H9 (cell line): ENCODE data around the gene P2RX5. TPM values are rescaled to one million over a fixed set of nuclear protein-coding genes. Genes with fewer than 3 reads are reported as not detected.

ENCODE experiments used
- DNase-seq: peaks from one replicate; pipeline ENCODE4 v3.0.0-alpha.2; 2017
- H2AFZ ChIP-seq: one replicate; pipeline ENCODE4 v1.6.1; 2013; ENCODE audit warnings: mild to moderate bottlenecking, low read length, control low read depth, moderate library complexity
- H2AK5ac ChIP-seq: 2 replicates; pipeline ENCODE4 v1.6.1; 2013; ENCODE audit warnings: low read length, control low read depth, mixed read lengths; ENCODE audit not compliant: insufficient read length
- H2BK120ac ChIP-seq: one replicate; pipeline ENCODE4 v1.6.1; 2013; ENCODE audit warnings: low read depth, mild to moderate bottlenecking, low read length, control low read depth, inconsistent platforms; ENCODE audit not compliant: poor library complexity, severe bottlenecking
- H2BK12ac ChIP-seq: 2 replicates; pipeline ENCODE4 v1.6.1; 2013; ENCODE audit warnings: low read length, control low read depth, mixed read lengths, low read depth; ENCODE audit not compliant: insufficient read length
- H2BK15ac ChIP-seq: 2 replicates; pipeline ENCODE4 v1.6.1; 2013; ENCODE audit warnings: low read depth, low read length, control low read depth
- H2BK20ac ChIP-seq: one replicate; pipeline ENCODE4 v1.6.1; 2013; ENCODE audit warnings: low read depth, mild to moderate bottlenecking, low read length, control low read depth, inconsistent platforms; ENCODE audit not compliant: poor library complexity, severe bottlenecking
- H2BK5ac ChIP-seq: 2 replicates; pipeline ENCODE4 v1.6.1; 2013; ENCODE audit warnings: low read length, control low read depth, mixed read lengths; ENCODE audit not compliant: insufficient read length
- H3K14ac ChIP-seq: 2 replicates; pipeline ENCODE4 v1.6.1; 2013; ENCODE audit warnings: low read length, control low read depth; ENCODE audit not compliant: insufficient read depth
- H3K18ac ChIP-seq: 2 replicates; pipeline ENCODE4 v1.6.1; 2013; ENCODE audit warnings: low read depth, mild to moderate bottlenecking, mixed read lengths, low read length, control low read depth; ENCODE audit not compliant: insufficient read length
- H3K23ac ChIP-seq: 2 replicates; pipeline ENCODE4 v1.6.1; 2013; ENCODE audit warnings: low read length, control low read depth, mixed read lengths, low read depth; ENCODE audit not compliant: insufficient read length
- H3K23me2 ChIP-seq: 2 replicates; pipeline ENCODE4 v1.6.1; 2013; ENCODE audit warnings: low read depth, mild to moderate bottlenecking, mixed read lengths, low read length, control low read depth; ENCODE audit not compliant: insufficient read length, poor library complexity, severe bottlenecking
- H3K27ac ChIP-seq: 2 replicates; pipeline ENCODE4 v1.5.1; 2013; ENCODE audit warnings: low read length, control low read depth, mixed read lengths, low read depth; ENCODE audit not compliant: insufficient read length
- H3K27me3 ChIP-seq: 2 replicates; pipeline ENCODE4 v1.6.1; 2013; ENCODE audit warnings: low read length, control low read depth, inconsistent platforms; ENCODE audit not compliant: insufficient read depth
- H3K4ac ChIP-seq: 2 replicates; pipeline ENCODE4 v1.6.1; 2013; ENCODE audit warnings: low read depth, mild to moderate bottlenecking, control low read depth, inconsistent platforms, low read length, moderate library complexity
- H3K4me1 ChIP-seq: 2 replicates; pipeline ENCODE4 v1.6.1; 2013; ENCODE audit warnings: low read length, control low read depth, inconsistent platforms; ENCODE audit not compliant: insufficient read depth
- H3K4me2 ChIP-seq: 2 replicates; pipeline ENCODE4 v1.6.1; 2013; ENCODE audit warnings: low read length, control low read depth, mixed read lengths; ENCODE audit not compliant: insufficient read length, insufficient read depth
- H3K56ac ChIP-seq: 2 replicates; pipeline ENCODE4 v1.6.1; 2013; ENCODE audit warnings: low read depth, mild to moderate bottlenecking, mixed read lengths, low read length, control low read depth; ENCODE audit not compliant: insufficient read length
- H3K79me1 ChIP-seq: 2 replicates; pipeline ENCODE4 v1.6.1; 2013; ENCODE audit warnings: low read depth, mild to moderate bottlenecking, moderate library complexity, low read length, control low read depth, inconsistent platforms; ENCODE audit not compliant: insufficient read depth, poor library complexity, severe bottlenecking
- H3K79me2 ChIP-seq: 2 replicates; pipeline ENCODE4 v1.6.1; 2013; ENCODE audit warnings: low read length, control low read depth, inconsistent platforms; ENCODE audit not compliant: insufficient read depth
- H3K9ac ChIP-seq: 2 replicates; pipeline ENCODE4 v1.6.1; 2013; ENCODE audit warnings: low read length, control low read depth, mixed read lengths; ENCODE audit not compliant: insufficient read length; ENCODE audit errors: extremely low read depth
- H3K9me3 ChIP-seq: one replicate; pipeline ENCODE4 v1.6.1; 2013; ENCODE audit warnings: low read depth, low read length, inconsistent platforms; ENCODE audit not compliant: control insufficient read depth
- H3T11ph ChIP-seq: one replicate; pipeline ENCODE4 v1.6.1; 2013; ENCODE audit warnings: mild to moderate bottlenecking, low read length, control low read depth, inconsistent platforms
- H4K20me1 ChIP-seq: one replicate; pipeline ENCODE4 v1.6.1; 2013; ENCODE audit not compliant: control insufficient read depth, insufficient read length, insufficient read depth
- H4K5ac ChIP-seq: 2 replicates; pipeline ENCODE4 v1.6.1; 2013; ENCODE audit warnings: low read depth, mild to moderate bottlenecking, mixed read lengths, low read length, control low read depth; ENCODE audit not compliant: insufficient read length
- H4K8ac ChIP-seq: replicated peaks from 2 replicates; pipeline ENCODE4 v1.6.1; 2013; ENCODE audit warnings: low read length, control low read depth, mixed read lengths, low read depth; ENCODE audit not compliant: insufficient read length
- H4K91ac ChIP-seq: 2 replicates; pipeline ENCODE4 v1.6.1; 2013; ENCODE audit warnings: low read depth, mild to moderate bottlenecking, moderate library complexity, mixed read lengths, low read length, control low read depth; ENCODE audit not compliant: insufficient read length
- H3K27ac Mint-ChIP-seq, 3 experiments: 2 replicates in 2 of 3; 3 replicates in 1 of 3; pipeline ENCODE4 v1.8.0; 2020 to 2021; ENCODE audit warnings: mixed read lengths in 3 of 3, mild to moderate bottlenecking in 1 of 3, moderate library complexity in 1 of 3
- H3K27me3 Mint-ChIP-seq: 2 replicates; pipeline ENCODE4 v1.8.0; 2021; ENCODE audit warnings: low read depth, mild to moderate bottlenecking, moderate library complexity, mixed read lengths
- H3K36me3 Mint-ChIP-seq, 3 experiments: 2 replicates in 2 of 3; 3 replicates in 1 of 3; pipeline ENCODE4 v1.8.0; 2020 to 2021; ENCODE audit warnings: low read depth in 3 of 3, mixed read lengths in 3 of 3; ENCODE audit not compliant: insufficient read depth in 1 of 3
- H3K4me1 Mint-ChIP-seq, 2 experiments: 2 replicates each; pipeline ENCODE4 v1.8.0; 2020; ENCODE audit warnings: mixed read lengths in 2 of 2
- H3K4me3 Mint-ChIP-seq, 2 experiments: 2 replicates in 1 of 2; 3 replicates in 1 of 2; pipeline ENCODE4 v1.8.0; 2020 to 2021; ENCODE audit warnings: mild to moderate bottlenecking in 2 of 2, mixed read lengths in 2 of 2, moderate library complexity in 1 of 2
- H3K9me3 Mint-ChIP-seq, 2 experiments: 2 replicates in 1 of 2; 3 replicates in 1 of 2; pipeline ENCODE4 v1.8.0; 2020; ENCODE audit warnings: mild to moderate bottlenecking in 2 of 2, mixed read lengths in 2 of 2, moderate library complexity in 1 of 2
- WGBS: extraction: QIAGEN DNeasy Blood & Tissue Kit; methylation state at CpG from one replicate; pipeline ENCODE4 v1.1.7; 2013; ENCODE audit warnings: missing lambda C conversion rate, low lambda C conversion rate, mixed read lengths; ENCODE audit not compliant: insufficient read length; ENCODE audit errors: extremely low coverage; 5-methylcytosine and 5-hydroxymethylcytosine counted together
- total RNA-seq: library from RNA; stranded (reverse); gene quantifications from 2 replicates; pipeline ENCODE4 v1.2.1, GENCODE V29; 2021
- TF ChIP-seq, protein P1 (sequence below): fragments of 200-600 bp; sonication (generic); conservative IDR thresholded peaks from 3 replicates; pipeline ENCODE4 v1.8.0; 2021; ENCODE audit warnings: antibody characterized with exemption, mild to moderate bottlenecking

The P2RX5 gene
- total RNA-seq, 1 experiment from 2014 or later, result 4.7 TPM

DNA sequence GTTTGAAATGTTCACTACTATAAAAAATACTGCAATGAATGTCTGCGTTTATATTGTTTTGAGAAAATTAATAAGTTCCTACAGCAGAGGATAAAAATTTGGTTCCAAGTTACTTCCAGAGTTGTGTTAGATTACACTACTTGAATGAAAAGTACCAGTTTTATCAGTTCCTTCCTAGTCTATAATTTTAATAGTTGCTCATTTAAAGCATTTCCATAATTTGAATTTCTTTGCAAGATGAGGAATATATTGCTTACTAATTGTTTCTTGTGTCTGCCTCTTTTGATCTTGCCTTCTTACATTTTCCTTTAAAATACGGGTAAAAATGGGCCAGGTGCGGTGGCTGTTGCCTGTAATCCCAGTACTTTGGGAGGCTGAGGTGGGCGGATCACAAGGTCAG is 23.4 kb downstream of the P2RX5 start:
- no peak overlapping the region for H2BK5ac ChIP-seq
- H3K4me1 ChIP-seq, result 0 out of 2 replicates have a peak, but pooled peaks cover under 1% of the 10 kb centered on the region
- TF ChIP-seq, protein P1, sequence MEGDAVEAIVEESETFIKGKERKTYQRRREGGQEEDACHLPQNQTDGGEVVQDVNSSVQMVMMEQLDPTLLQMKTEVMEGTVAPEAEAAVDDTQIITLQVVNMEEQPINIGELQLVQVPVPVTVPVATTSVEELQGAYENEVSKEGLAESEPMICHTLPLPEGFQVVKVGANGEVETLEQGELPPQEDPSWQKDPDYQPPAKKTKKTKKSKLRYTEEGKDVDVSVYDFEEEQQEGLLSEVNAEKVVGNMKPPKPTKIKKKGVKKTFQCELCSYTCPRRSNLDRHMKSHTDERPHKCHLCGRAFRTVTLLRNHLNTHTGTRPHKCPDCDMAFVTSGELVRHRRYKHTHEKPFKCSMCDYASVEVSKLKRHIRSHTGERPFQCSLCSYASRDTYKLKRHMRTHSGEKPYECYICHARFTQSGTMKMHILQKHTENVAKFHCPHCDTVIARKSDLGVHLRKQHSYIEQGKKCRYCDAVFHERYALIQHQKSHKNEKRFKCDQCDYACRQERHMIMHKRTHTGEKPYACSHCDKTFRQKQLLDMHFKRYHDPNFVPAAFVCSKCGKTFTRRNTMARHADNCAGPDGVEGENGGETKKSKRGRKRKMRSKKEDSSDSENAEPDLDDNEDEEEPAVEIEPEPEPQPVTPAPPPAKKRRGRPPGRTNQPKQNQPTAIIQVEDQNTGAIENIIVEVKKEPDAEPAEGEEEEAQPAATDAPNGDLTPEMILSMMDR, result no peak
- no peak overlapping the region for H2AFZ ChIP-seq
- peaks cover 7% of the 10 kb centered on the region; the same call in 1 of the 2 replicates for H3K79me2 ChIP-seq
- H2BK15ac ChIP-seq, result no peak overlapping the region
- peaks cover under 1% of the 10 kb centered on the region for H3K79me1 ChIP-seq
- no peak for DNase-seq
- Mint-ChIP-seq H3K9me3 (no peaks in the 10 kb centered on the region), H3K27me3 (no peaks in the 10 kb centered on the region), H3K4me1 (peaks cover 12 to 13% of the 10 kb centered on the region in 2 experiments), H3K36me3 (peaks cover 3 to 12% (median 5%) of the 10 kb centered on the region in 3 experiments; a peak in 4 of 7 replicates), H3K4me3 (no peak overlapping the region), H3K27ac (no peak overlapping the region)
- no peaks in the 10 kb centered on the region for H4K20me1 ChIP-seq
- H3K9ac ChIP-seq, result no peak overlapping the region
- no peak overlapping the region for H4K8ac ChIP-seq
- H3K9me3 ChIP-seq, result no peaks in the 10 kb centered on the region
- no peak overlapping the region for H2BK120ac ChIP-seq
- no peak overlapping the region for H3K27ac ChIP-seq
- no peak overlapping the region for H3K23ac ChIP-seq
- no CpG with 5 or more reads among the region's 4 CpGs for WGBS
- H3K27me3 ChIP-seq, result no peaks in the 10 kb centered on the region
- no peak overlapping the region for H2BK12ac ChIP-seq
- no peak overlapping the region for H3T11ph ChIP-seq
- H3K4me2 ChIP-seq, result no peak overlapping the region
- H3K56ac ChIP-seq, result no peak overlapping the region
- no peak overlapping the region for H3K4ac ChIP-seq
- peaks cover 5% of the 10 kb centered on the region for H3K23me2 ChIP-seq
- no peak overlapping the region for H4K91ac ChIP-seq
- H4K5ac ChIP-seq, result no peak overlapping the region
- no peak overlapping the region for H3K18ac ChIP-seq
- H3K14ac ChIP-seq, result no peak overlapping the region
- no peak overlapping the region for H2AK5ac ChIP-seq
- no peak overlapping the region for H2BK20ac ChIP-seq
